Skeletal muscle satellite cell (primary cell): Measurements from ENCODE around the gene VIPR2.

ENCODE experiments used
- H3K27me3 ChIP-seq: 2 replicates; pipeline ENCODE4 v1.7.0; 2013; ENCODE audit warnings: low read length; ENCODE audit not compliant: control insufficient read depth, insufficient read depth
- H3K36me3 ChIP-seq: 2 replicates; pipeline ENCODE4 v1.7.0; 2013; ENCODE audit warnings: mild to moderate bottlenecking, control low read depth, low read length; ENCODE audit not compliant: insufficient read depth
- H3K4me1 ChIP-seq: 2 replicates; pipeline ENCODE4 v1.7.0; 2013; ENCODE audit warnings: low read length; ENCODE audit not compliant: control insufficient read depth, insufficient read depth
- H3K4me2 ChIP-seq: 2 replicates; pipeline ENCODE4 v1.7.0; 2013; ENCODE audit warnings: mild to moderate bottlenecking, low read length
- H3K4me3 ChIP-seq: 2 replicates; pipeline ENCODE4 v1.7.0; 2013; ENCODE audit warnings: low read length
- H3K9ac ChIP-seq: 2 replicates; pipeline ENCODE4 v1.7.0; 2013; ENCODE audit warnings: mild to moderate bottlenecking, low read depth, low read length, moderate library complexity
- H3K9me3 ChIP-seq: replicated peaks from 2 replicates; pipeline ENCODE4 v1.7.0; 2013; ENCODE audit warnings: mild to moderate bottlenecking, control low read depth, low read length

Gene VIPR2

DNA sequence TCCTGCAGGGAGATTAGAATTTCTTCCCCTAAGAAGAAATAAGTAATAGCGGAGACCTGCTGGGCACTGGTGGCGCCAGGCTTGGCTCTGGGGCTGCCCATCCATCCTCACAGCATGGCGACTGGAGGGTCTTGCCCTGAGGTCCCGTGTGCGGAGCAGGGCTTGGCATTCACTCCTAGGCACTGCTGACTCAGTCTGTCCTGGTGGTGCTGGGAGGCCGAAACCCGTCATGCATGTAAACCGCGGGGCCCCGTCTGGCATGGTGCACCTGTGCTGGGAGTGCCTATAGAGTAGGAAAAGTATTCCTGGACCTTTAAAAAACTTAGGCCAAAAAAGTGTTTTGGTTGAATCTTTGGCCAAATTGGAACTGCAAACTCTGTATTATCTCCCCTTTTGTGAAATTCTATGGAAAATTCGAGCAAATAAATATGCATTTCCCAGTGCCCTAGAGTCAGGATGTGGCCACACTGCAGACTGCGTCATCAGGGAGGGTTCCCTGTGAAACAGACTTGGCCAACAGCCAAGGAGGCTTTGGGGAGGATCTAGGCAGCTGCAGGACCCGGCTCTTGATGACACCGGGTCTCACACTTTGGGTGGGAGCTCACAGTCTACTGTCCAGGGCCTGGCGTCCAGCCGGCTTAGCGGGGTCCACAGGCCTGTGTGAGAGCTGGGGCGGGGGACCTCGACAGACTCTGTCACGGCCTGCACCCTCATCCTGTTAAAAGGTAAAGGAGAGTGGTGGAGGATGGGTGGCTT, 122.3 kb downstream of the VIPR2 start:
- Histone ChIP-seq H3K9me3 (no peaks in the 10 kb centered on the region), H3K27me3 (no peaks in the 10 kb centered on the region), H3K4me1 (peaks cover 14% of the 10 kb centered on the region), H3K4me2 (no peak overlapping the region), H3K4me3 (no peak overlapping the region), H3K9ac (no peak overlapping the region), H3K36me3 (no peaks in the 10 kb centered on the region)

DNA sequence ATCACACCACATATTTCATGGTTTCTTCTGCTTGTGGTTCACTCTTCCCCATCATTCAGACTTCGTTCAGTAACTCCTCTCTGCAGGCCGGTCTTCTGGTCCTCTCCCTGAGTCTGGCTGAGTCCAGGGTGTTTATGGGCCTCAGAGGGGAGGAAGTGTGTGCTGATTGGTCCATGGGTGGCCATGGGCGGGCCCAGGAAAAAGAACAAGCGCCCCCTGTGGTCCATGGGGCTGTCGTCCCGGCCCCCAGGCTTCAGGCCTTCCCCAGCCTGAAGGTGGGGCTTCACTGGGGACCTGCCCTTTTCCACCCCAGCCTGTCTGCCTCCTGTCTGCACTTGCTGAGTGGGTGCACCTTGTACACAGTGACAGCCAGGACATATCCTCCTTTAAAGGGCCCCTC, 123.7 kb downstream of the VIPR2 start:
- no peaks in the 10 kb centered on the region for H3K9me3 ChIP-seq
- no peak overlapping the region for H3K4me3 ChIP-seq
- no peak overlapping the region for H3K9ac ChIP-seq
- no peaks in the 10 kb centered on the region for H3K27me3 ChIP-seq
- H3K4me1 ChIP-seq, result peaks cover 14% of the 10 kb centered on the region
- H3K36me3 ChIP-seq, result no peaks in the 10 kb centered on the region
- H3K4me2 ChIP-seq, result no peak overlapping the region

DNA sequence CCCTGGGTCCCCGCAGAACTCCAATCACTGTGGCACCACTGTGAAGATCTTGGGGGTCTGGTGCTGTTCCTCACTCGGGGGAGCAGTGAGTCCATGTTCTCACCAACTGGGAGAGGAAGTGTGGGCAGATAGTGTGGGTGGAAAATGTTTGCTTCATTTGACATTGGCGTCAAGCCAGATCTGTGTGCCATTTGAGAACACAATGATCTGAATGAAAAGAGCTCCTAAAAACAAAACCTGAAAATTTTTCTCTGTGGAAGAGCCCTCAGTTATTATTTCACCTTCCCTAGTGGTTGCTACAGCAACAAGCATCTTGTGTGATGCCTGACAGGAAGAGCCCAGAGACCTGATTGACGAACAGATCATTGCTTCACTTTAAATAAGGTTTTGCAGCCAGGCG, 125.6 kb downstream of the VIPR2 start:
- peaks cover 26% of the 10 kb centered on the region for H3K4me1 ChIP-seq
- no peaks in the 10 kb centered on the region for H3K36me3 ChIP-seq
- no peak overlapping the region for H3K4me3 ChIP-seq
- no peak overlapping the region for H3K4me2 ChIP-seq
- no peaks in the 10 kb centered on the region for H3K9me3 ChIP-seq
- no peaks in the 10 kb centered on the region for H3K27me3 ChIP-seq
- no peak overlapping the region for H3K9ac ChIP-seq

DNA sequence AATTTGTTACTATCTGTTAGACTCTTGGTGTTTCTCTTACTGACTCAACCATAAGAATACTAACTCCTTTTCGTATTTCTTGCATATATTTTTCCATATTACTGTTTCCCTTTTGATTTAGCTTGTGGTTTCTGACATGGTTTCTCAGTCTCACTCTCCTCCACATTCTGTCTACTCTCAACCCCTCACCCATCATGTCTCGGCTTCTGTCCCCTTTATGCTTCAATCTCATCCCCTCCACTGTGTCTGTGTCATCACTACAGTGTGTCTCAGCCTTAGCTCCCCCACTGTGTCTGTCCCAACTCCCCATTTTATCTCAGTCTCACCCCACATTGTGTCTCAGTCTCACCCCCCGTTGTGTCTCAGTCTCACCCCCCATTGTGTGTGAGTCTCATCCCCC, 126.9 kb downstream of the VIPR2 start:
- Histone ChIP-seq H3K9me3 (no peaks in the 10 kb centered on the region), H3K27me3 (no peaks in the 10 kb centered on the region)

DNA sequence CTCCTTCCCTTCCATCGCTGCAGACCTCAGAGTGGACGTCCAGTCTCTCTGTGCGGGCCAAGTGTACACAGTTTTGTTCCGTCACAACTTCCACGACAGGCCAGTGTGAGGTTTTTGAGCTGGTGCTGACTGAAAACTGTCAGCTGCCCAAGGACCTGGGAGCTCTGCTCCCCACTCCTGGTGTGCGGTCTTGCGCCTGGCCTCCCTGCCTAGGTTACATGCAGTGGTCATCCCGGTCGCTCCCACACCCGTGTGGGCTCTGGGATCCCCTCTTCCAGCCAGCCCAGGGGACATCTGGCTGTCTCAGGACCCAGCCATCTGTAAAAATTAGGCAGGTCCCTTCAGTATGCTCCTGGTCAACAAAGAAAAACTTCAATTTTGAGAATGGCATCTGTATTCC, 127.5 kb downstream of the VIPR2 start:
- Histone ChIP-seq H3K4me3 (no peak overlapping the region), H3K36me3 (no peaks in the 10 kb centered on the region), H3K9ac (no peak overlapping the region), H3K4me2 (no peak overlapping the region), H3K9me3 (no peaks in the 10 kb centered on the region), H3K4me1 (peaks cover 35% of the 10 kb centered on the region), H3K27me3 (no peaks in the 10 kb centered on the region)

More for the DNA sequence above, 126.9 kb downstream of the VIPR2 start:
- H3K4me1 ChIP-seq, result peaks cover 34% of the 10 kb centered on the region
- no peak overlapping the region for H3K9ac ChIP-seq
- H3K36me3 ChIP-seq, result no peaks in the 10 kb centered on the region
- H3K4me3 ChIP-seq, result no peak overlapping the region
- no peak overlapping the region for H3K4me2 ChIP-seq

DNA sequence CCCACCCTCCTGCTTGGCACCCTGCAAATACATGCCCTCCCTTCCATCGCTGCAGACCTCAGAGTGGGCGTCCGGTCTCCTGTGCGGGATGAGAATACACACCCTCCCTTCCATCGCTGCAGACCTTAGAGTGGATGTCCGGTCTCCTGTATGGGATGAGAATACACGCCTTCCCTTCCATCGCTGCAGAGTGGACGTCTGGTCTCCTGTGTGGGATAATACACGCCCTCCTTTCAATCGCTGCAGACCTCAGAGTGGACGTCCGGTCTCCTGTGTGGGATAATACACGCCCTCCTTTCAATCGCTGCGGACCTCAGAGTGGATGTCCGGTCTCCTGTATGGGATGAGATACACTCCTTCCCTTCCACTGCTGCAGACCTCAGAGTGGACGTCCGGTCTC, 128.1 kb downstream of the VIPR2 start:
- H3K4me2 ChIP-seq, result no peak overlapping the region
- H3K4me1 ChIP-seq, result peaks cover 41% of the 10 kb centered on the region
- H3K36me3 ChIP-seq, result no peaks in the 10 kb centered on the region
- H3K27me3 ChIP-seq, result no peaks in the 10 kb centered on the region
- H3K9me3 ChIP-seq, result no peaks in the 10 kb centered on the region
- H3K9ac ChIP-seq, result no peak overlapping the region
- H3K4me3 ChIP-seq, result no peak overlapping the region

DNA sequence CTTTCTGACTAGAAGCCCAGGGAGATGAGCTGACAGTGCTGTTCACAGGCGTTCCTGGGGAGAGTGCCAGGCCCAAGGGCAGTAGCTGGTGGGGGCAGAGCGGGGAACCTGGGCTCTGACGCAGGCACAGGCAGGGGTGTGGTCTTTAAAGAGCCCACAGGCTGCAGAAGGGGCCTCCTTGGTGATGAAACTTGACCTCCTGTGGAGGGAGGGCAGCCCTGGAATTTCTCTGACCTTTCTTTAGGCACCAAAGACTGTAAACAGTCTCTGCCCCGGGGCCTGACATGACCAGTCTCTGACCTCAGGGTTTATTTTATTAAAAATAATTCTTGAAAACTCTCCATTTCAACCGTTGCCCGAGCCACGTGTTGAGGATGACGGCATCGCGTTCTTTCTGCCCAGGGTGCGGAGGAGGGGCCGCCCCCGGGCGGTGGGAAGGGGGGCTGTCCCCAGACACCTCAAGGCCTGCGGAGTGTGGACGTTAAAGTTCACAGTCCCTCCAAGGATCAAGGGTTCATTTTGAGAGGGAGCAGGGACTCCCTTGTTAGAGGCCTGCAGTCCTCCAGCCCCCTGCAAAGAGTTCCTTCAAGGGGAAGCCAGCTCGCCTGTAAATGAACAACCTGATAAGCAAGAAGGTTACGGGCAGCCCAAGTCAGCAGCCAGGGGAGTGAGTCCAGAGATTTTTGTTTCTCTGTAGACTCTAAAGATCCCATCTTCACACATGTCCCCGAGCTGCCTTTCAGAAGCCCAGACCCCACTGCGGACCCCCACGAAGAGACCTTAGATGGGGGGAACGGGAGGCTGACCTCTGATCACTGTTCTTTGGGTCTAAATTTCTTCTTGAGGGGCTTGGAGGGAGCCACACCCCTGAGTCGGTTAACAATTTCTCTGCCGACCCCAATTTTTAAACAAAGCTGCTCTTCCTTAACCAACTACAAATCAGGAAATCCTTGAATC, 128.9 kb downstream of the VIPR2 start:
- H3K4me1 ChIP-seq, result peaks cover 50% of the 10 kb centered on the region
- H3K4me3 ChIP-seq, result no peak overlapping the region
- H3K4me2 ChIP-seq, result peak overlapping the region; percentile 26
- H3K9me3 ChIP-seq, result no peaks in the 10 kb centered on the region
- H3K9ac ChIP-seq, result no peak overlapping the region
- no peaks in the 10 kb centered on the region for H3K36me3 ChIP-seq
- H3K27me3 ChIP-seq, result peaks cover 1% of the 10 kb centered on the region

DNA sequence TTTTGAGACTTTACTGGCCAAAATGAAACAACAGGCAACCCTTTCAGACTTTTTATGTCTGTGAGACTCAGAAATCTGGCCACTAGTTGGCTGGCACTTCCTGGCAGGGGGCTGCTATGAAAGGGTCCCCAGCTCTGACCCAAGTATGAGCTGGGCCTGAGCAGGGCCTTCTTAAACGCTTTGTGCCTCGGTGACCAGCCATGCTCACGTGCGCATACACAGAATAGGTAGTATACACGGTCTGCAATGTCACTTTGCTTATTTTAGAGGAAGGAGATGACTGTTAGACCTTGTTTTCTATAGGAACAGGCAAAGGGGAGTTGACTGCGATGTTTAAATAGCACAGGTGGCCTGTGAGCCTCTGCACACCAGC, 129.6 kb downstream of the VIPR2 start:
- Histone ChIP-seq H3K27me3 (peaks cover 6% of the 10 kb centered on the region), H3K9ac (no peak overlapping the region), H3K4me1 (peaks cover 56% of the 10 kb centered on the region), H3K36me3 (no peaks in the 10 kb centered on the region), H3K9me3 (no peaks in the 10 kb centered on the region), H3K4me2 (peak overlapping the region; percentile 26), H3K4me3 (no peak overlapping the region)

DNA sequence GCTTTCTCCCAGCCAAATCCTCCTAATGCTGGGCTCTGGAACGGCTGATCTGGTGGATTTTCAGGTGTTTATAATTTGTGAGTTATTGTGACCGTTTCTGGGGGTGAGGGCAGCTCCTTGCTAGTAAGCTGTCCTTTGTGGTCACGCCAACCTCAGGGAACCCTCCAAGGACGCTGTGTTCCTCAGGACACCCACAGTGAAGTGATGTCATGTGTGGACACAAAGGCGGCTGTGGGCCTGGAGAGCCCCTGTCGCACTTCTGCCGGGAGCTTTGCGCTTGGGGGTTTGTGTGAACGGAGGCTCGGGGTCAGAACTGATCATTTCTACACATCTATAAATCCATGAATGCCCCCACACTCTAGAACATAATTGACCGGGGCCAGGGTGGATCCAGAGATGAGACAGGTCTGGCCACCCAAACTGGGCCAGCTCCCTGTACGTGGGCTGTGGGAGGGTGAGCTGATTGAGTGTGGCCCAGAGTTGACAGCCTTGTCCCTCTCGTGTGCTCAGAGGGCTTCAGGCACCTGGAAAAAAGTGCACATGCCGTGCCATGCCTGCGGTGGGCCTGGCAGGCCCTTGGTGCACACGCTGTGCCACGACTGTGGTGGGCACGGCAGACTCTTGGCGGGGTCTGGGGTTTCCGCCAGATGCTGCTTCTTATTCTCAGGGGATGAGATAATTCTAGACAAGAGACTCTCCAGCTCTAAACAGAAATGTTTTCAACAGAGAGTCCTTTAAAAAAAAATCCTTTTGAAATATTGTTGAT, 130.2 kb downstream of the VIPR2 start:
- no peaks in the 10 kb centered on the region for H3K9me3 ChIP-seq
- H3K36me3 ChIP-seq, result no peaks in the 10 kb centered on the region
- H3K9ac ChIP-seq, result no peak overlapping the region
- H3K27me3 ChIP-seq, result peaks cover 11% of the 10 kb centered on the region
- H3K4me3 ChIP-seq, result no peak overlapping the region
- H3K4me1 ChIP-seq, result peaks cover 60% of the 10 kb centered on the region
- no peak overlapping the region for H3K4me2 ChIP-seq

DNA sequence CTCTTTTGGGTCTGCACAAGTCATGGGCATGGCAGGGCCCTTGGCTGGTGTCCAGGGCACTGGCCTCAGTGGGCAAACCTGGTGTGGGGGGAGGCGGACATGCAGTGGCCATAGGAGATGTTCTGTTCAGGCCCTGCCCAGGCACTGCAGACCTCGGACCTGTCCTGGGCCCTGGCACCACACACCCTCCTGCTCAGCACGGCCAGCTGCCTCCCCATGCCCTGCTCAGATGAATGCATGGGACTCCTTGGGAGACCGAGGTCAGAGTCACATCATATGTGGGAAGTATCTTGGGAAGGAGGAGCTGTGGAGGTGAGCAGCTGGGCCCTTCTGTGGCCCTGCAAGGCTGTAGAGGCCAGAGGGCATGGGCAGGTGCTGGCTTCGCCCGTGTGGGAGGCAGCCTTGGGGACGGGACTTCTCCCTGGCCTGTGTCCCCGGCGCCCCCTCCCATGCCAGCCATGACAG, 130.8 kb downstream of the VIPR2 start:
- Histone ChIP-seq H3K4me2 (no peak overlapping the region), H3K36me3 (no peaks in the 10 kb centered on the region), H3K9ac (no peak overlapping the region), H3K4me1 (peaks cover 56% of the 10 kb centered on the region), H3K27me3 (peaks cover 15% of the 10 kb centered on the region), H3K9me3 (no peaks in the 10 kb centered on the region), H3K4me3 (no peak overlapping the region)

DNA sequence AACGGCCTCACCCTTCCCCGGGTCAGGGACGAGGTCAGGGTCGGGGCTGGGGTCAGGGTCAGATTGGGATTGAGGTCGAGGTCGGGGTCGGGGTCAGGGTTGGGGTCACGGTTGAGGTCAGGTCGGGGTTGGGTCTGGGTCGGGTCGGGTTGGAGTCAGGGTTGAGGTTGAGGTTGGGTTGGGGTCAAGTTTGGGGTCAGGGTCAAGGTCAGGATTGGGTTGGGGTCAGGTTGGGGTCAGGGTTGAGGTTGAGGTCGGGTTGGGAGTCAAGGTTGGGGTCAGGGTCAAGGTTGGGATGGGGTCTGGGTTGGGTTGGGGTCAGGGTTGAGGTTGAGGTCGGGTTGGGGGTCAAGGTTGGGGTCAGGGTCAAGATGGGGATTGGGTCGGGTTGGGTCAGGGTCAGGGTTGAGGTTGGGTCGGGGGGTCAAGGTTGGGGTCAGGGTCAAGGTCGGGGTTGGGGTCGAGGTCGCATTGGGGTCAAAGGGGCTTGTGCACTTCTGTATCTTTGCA, 131.4 kb downstream of the VIPR2 start:
- Histone ChIP-seq H3K27me3 (peaks cover 19% of the 10 kb centered on the region), H3K4me2 (peak overlapping the region; percentile 19), H3K9ac (no peak overlapping the region), H3K4me3 (peak overlapping the region; percentile 52), H3K9me3 (no peaks in the 10 kb centered on the region), H3K36me3 (no peaks in the 10 kb centered on the region), H3K4me1 (peaks cover 59% of the 10 kb centered on the region)
